Dermis microvascular lymphatic vessel endothelial cell (primary cell): ENCODE measurements around the gene F13A1. TPM values are rescaled to one million over a fixed set of nuclear protein-coding genes. Genes with fewer than 3 reads are reported as not detected.

Experiments used
- DNase-seq, 2 donors: peaks; one replicate each; pipeline versions ENCODE4 v3.0.0 to v3.0.0-alpha.2; 2010; ENCODE audit warnings: low read depth in 2 of 2
- total RNA-seq: library from RNA; depleted of rRNA; stranded (reverse); fragments of >200 nt; gene quantifications from 2 replicates; pipeline ENCODE4 v1.2.1, GENCODE V29; 2014

F13A1 gene
- total RNA-seq, 1 donor from 2014 or later = not detected

DNA sequence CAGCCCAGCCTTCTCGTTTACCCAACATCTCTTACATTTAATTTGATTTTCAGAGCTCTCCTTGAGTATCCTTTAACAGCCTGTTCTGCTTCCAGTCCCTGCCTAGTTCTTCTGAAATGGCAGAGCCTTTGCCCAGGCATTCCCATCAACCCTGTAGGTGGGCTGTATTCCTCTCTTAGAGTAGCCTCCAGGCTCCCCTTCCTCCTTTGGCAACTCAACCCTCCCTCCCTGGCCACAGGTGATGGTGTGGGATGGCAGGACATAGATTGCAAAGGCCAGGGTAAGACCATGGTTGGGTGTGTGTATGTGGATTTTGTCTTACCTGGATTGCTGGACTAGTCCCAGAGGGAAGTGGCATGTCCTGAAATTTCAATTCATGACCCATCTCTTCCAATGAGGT, 125.4 kb downstream of the F13A1 start:
- no peak for DNase-seq

DNA sequence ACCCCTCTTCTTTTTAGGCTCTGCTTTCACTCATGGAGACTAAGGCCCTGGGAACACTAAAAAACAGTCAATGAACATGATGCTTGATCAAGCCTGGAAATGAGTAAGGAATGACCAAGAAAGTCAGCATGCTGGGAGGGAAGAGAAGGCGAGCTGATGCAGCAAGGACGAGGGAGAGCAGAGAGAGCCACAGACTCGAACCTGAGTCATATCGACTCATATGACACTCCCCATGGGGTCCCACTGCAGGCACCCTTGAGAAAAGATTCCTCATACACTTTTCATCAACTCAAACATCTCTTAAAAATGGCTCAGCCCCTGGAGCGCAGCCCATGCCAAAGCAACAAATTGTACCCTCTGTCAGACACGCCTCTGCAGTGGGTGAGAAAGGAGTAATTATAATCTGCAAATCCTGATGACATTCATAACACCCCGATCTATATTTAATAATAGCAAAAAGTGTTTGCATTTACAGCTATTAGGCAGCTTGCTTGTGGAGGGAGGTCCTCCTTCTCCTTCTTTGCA, 127.2 kb downstream of the F13A1 start:
- no peak for DNase-seq

DNA sequence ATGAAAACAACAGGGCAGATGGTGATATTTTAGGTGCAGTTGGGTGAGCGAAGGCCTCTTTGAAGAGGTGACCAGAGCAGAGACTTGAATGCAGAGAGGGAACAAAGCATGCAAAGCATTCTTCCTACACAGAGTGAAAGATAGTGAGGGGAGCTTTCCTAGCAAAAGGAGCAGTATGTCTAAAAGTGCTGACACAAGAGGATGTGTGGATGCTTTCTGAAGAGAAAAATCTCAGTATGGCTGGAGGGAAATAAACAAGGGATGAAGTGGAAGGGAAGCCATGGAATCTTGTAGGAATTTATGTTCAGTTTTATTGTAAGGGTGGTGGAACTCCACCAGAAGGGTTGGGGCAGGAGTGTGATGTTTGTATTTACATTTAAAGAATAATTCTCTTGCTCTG, 128.6 kb downstream of the F13A1 start:
- DNase-seq = no peak

DNA sequence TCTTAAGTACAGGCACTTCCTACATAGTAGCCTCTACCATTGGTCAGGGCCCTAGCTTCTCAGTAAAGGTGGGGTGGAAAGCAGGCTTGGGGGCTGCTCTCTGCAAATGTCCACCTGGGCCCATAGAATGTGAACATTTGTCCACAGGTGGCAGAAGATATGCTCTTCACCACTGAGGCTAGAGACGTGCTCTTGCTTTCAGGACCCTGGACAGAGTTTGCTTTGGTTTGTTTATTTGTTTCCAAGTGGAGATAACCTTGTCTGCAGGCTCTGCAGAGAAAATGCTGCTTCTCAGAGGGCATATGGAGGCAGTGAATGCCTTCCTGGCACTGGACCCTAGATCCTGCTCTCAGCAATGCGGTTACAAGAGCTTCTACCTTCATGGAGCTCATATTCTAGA, 129.0 kb downstream of the F13A1 start:
- DNase-seq = no peak

DNA sequence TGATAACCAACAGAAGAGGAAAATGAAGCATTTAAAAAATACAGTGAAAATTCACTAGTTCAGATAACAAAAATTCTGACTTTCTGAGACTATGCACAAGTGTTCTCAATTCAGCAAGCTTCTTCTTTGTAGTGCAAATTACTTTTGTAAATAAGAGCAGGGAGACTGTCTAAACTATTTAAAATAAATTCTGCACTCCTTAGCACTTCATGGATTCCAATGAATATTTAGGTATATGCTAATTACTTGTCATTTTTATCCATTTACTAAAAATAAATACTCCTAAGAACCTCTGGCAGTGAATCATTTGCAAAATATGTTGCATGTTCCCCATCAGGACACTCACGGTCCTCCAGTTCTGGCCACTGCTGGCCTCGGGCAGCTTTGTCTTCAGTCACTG, 139.8 kb downstream of the F13A1 start:
- DNase-seq = no peak

DNA sequence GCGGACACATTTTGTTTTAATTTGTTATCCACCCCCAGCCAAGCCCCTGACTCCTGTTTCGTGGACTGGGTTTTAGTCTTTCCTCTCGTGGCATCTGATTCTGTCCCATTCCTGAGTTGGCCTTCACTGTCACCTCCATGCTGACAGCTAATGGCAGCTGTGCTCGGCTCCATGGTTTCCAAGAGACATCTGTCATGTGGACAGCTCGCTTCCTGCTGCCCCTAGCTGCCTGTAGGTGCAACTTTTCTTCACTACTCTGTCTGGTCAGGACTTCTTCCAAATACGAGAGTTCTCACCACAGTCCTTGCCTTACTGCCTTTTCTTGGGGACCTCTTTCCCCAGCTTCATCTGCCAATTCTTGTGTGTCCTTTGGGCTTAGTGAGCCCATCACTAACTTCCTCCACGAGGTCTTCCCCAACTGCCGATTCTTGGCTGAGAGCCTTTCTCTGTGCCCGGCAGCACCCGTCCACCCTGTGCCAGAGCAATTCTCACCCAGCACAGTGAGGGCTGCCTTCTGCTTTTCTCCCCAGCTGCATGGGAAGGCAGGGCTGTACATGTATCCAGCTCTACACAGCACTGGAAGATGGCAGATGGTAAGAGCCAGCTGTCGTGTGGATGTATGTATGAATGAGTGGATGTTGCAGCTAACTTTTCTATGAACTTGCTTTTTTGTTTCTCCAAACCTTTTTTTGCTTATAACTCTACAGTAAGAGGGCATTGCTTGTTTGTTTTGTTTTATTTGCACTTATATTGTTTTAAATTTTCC, 140.4 kb downstream of the F13A1 start:
- DNase-seq = no peak

DNA sequence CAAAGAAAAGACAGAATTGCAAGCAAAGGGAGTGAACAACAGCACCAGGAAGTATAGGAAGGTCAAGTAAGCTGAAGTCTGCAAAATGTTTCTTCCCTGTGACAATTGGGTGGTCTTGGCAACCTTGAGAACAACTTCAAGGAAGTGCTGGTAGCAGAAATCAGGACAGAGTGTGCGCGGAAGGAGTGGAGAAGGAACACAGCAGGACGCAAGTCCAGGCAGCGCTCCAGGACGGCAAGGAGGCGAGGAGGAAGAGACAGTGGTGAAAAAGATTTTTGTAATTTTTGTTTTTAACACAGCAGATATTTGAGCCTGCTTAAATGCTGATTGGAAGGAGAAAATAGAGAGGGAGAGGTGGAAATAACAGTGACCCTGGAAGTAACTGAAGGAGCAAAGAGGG, 141.7 kb downstream of the F13A1 start:
- DNase-seq = no peak

DNA sequence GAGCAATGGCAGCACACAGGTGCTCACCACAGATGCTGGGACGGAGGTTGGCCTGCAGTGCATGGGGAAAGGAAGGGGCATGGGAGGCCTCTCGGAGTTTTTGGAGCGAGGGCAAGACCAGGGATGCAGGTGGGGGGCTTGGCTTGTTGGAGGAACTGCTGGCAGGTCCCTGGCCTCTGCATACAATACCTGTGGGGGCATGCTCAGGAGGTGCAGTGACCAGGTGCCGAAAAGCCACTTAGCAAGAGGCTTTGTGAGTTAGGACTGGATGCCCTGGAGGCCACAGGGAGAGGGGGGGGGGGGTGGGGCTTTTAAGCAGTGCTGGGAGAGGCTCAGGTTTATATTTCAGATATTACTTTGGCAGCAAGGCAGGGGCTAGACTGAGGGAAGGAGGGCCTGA, 142.7 kb downstream of the F13A1 start:
- DNase-seq = no peak

DNA sequence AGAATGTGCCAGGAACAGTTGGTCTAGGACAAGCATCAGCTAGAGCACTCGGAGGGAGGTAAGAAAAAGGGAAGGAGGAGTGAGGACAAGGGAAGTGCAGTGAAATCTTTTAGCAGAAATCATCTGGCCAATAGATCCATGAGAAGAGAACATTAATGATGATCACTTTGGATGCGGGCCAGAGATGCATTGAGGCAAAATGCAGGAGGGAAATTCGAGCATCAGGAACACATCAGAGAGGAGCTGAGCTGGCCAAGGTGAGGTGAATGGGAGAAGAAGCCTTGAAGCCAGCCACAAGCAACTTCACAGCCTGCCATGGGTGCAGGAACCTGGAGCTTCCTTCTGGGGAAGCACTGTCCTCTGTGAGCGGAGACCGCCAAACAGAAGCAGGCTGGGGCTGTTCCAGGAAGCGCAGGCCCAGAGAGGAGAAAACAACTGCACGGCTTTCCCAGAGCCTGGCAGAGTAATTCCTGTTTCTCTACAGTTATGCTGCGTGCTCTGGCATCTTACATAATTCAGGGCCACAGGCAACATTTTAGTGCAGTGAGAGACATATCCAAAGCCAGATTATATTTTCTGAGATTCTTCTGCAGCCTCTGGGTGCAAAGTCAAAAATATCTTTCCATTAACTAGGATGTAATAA, 143.8 kb downstream of the F13A1 start:
- no peak for DNase-seq

DNA sequence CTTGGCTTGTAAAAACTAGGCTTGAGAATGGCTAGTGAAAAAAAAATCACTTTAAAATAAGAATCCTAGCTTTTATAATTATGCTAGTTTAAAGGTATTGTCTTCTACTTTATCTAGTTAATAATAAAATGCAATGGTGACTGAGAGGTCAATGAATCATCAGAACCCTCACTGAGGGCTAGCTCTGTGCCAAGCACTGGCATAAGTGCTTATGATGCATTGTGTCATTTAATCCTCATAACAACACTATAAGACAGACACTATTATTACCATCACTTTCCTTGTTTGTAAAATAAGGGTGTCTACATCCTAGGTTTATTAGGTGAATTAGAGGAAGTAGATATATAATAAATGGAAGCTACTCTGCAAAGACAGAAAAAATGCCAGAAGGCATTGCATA, 144.3 kb downstream of the F13A1 start:
- DNase-seq = no peak

DNA sequence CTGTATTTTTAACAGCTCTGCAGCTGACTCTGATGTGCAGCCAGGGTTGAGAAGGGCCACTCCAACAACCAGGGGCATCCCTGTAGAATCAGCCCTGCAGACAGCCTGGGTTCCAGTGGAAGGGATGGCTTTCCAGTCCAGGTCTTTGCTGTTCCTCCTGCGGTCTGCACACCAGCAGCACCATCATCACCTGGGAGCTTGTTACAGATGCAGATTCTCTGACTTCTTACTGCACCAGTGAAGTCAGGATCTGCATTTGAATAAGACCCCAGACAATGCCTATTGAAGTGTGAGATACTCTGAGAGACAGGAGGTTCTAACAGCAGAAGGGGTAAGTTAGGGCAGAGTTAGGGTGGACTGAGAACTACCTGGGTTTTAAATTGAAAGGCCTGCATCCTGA, 151.3 kb downstream of the F13A1 start:
- DNase-seq = no peak

DNA sequence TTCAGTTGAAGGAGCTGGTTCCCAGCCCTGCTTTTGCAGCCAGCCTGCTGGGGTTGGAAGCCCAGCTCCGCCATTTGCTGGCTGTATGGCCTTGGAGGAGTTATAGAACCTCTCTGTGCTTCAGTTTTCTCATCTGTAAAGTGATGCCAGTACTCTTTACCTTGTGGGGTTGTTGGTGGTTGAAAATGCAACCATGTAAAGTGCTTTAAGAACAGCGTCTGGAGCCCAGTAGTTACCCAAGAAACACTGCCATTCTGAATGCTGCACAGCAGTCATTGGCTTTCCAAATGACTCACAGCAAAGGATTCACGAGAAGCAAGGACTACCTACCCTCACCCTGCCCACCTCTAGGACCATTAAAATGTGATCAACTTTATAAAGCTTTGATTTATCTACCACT, 154.4 kb downstream of the F13A1 start:
- DNase-seq = no peak

DNA sequence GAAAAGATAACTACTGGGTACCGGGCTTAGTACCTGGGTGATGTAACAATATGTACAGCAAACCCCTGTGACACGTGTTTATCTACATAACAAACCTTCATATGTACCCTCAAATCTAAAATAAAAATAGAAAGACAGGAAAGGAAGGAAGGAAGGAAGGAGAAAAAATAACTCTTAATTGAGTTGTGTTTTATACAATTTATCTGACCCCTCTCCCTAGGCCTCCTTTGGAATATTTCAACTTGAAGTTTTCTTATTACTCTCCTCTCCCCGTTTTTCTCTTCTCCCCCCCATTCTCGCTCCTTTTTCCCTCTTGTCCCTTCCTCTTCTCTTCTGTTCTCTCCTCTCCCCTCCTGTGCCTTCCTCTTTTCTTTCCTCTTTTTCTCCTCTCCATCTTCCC, 156.1 kb downstream of the F13A1 start:
- DNase-seq = no peak

DNA sequence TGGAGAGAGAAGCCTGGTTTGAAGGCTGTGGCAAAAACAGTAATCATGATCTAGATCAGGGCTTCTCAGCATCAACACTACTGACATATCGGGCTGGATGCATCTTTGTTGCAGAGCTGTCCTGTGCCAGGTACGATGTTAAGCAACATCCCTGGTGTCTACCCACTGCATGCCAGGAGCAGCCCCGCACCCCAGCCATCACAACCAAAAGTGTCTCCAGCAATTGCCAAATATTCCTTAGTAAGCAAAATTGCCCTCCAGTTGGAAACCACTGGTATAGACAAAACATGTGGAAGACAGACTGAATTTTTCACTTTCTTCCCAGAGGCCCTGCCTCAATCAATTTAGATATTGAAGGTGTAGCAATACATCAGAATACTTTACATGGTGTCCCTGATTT, 166.1 kb downstream of the F13A1 start:
- DNase-seq = no peak

DNA sequence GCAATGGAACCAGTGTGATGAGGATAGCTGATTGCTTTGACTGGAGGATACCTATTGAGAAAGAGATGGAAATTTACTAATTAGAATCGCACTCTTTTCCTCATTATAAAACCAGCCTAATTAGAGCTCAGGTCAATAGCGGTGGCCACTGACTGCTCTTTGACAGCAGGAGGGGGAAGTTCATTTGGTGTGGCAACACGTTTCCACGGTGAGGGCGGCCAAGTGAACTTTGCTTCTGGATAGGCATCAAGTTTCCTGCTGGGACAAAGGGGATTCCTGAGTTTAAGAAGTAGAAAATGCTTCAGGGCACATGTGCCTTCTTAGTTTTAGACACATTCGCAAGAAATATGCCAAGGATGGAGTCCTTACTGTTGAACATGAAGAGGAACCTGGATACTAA, 168.4 kb downstream of the F13A1 start:
- DNase-seq = no peak

DNA sequence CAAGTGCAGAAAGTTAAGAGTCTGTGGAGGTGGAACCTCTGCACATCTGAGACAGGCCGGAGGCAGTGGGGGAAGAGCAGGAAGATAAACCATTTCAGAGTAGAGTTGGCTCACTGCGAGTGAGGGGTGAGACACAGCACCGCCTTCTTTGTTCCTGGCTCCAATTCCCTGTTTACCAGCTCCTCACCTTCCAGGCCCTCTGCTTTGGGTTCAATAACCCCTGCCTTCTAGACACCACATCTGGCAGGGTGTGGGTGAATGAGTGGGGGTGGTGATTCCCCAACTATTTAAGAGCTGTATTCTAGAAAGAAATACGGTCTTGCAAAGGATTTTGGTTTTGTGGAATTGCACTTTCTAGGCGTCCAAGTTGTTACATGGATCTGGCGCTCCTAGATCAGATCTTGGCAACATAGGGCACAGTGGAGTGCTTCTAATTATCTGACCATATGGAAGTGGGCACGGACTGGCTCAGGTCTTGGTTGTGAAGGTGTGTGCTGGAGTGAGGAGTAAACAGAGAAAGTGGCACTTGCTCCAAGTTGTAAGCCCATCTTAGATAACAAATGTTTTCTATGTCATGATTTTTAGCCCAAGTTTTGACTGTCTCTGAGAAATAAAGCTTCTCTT, 172.2 kb downstream of the F13A1 start:
- DNase-seq = no peak

DNA sequence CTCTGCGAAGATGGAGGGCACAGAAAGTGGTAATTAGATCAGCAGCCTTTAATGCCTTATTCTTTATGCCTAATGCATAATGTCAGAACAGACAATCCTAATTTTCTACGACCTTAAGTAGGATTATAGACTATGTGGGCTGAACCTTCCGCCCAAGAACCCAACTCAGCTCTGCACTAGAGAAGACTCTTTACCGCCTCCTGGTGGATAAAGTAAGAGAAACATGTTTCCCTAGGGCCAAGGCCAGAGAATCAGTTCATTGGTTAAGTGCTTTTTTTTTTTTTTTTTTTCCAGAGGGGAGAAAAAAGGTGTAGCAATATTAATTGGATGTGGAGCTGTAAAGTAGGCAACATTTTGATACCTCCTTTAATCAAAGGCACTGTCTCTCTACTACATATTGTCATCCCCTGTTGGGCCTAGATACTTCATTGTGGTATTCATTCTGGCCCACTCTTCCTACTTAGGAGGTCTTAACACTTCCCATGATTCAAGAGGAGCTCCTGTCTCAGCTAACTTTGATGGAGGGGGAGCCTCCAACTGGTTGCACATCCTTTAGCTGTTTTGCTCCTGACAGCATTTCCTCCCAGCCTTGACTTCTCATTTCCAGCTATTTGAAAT, 188.9 kb downstream of the F13A1 start:
- DNase-seq = peak; percentile 46 to 48

DNA sequence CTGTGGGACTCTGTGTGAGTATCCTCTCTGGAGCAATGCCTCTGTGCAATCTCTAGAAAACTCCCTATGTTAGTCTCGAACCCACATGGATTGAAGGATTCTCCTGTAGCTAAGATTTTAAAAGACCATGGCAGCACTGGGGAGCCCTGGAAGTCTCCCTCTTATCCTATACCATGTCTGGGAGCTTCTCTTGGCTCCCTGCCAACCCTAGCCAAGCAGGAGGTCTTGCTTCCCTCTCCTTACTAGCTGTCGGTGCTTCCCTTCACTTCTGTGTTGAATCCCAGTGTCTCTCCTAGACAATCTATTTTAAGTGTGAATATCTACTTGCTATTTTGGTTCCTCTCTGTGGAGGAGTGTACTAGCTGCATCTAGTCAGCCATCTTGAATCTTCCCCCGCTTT, 195.0 kb downstream of the F13A1 start:
- DNase-seq = no peak

DNA sequence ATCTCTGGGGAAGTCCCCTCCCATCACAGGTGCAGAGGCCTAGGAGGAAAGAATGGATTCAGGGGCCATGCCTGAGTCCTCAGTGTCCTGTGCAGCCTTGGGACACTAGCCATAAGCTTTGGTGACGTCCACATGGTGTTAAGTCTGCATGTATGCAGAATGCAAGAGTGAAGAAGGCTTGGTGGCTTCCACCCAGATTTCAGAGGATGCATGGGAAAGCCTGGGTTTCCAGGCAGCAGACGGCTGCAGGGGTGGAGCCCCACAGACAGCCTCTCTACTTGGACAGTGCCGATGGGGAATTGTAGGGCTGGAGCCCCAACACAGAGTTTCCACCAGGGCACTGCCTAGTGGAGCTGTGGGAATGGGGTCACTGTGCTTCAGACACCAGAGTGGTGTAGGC, 196.7 kb downstream of the F13A1 start:
- no peak for DNase-seq

DNA sequence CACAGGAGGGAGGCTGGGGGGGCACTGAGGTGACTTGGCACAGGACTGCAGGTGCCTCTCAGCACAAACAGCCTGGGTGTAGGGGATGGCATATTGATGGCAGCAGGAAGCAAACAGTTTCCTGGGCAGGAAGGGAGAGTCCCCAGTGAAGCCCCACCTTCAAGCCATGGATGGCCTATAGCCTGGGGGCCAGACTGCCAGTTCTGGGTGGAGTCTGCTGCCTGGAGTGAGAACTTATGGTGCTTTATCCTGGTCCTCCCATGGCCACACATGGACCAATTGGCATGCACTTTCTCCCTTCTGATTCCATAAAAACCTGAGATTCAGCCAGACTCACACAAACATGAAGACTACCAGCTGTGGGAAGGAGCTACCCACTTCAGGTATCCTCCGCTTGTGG, 198.5 kb downstream of the F13A1 start:
- no peak for DNase-seq

DNA sequence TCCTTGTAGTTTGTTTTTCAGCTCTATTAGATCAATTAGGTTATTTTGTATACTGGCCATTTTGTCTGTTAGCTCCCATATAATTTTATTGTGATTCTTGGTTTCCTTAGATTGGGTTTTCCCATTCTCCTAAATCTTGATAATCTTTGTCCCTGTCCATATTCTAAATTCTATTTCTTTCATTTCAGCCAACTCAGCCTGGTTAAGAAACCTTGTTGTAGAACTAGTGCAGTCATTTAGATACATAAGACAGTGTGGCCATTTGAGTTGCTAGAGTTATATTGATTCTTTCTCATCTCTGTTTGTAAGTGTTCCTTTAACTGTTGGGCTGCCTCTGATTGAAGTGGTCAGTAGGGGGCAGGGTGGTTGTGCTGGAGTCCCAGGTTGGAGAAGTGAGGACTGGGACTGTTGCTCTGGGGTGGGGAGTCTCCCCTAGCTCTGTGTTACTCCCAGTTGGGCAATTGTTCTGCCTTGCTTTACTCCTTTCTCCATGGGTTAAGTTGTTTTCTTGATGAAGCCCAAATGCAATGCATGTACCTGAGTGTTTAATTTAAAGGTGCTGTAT, 214.9 kb downstream of the F13A1 start:
- peak in 1 of 2 donors; percentile 4 for DNase-seq
